CD4-positive, alpha-beta T cell treated with Interleukin-21 for 1 hour (primary cell): ENCODE results near the gene CNTNAP5.

Experiments used
- DNase-seq: peaks from one replicate; pipeline ENCODE4 v3.0.0-alpha.2; 2020

The CNTNAP5 gene

DNA sequence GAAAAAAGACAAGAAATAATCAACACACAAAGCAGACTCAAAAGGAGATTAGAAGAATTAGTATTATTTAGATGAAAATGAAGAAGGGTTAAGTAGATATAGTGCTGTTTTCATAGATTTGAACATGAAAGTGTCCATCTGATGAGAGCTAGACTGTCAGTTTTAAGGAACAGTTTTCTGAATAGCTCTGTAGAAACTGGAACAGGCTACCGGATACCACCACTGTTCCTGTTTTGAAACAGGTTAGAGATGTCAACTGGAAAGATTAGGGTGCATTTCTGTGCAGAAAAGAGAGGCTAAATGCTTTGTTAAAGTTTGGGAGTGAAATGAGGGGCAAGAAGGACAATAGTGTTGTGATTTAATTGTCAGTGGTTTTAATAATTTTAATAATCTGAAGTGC is 908.8 kb downstream of the CNTNAP5 start:
- no peak for DNase-seq

DNA sequence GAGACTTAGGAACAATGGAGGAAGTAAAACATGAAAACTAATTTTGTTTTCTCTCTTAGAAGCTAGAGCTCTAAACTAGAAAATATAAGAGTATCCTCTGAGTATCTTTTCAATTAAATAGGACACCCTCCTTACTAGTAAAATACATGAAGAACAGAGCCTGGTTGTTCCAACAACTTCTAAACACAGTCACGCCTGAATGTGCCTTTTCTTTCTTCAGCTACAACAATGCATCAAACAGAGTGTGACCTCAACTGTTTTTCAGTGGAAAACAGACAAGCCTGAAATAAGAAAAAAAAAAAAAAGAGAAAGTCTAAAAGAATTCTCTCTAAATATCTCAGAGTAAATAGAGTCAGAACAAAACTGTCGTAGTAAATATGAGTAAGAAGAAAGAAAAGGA is 928.8 kb downstream of the CNTNAP5 start:
- no peak for DNase-seq

DNA sequence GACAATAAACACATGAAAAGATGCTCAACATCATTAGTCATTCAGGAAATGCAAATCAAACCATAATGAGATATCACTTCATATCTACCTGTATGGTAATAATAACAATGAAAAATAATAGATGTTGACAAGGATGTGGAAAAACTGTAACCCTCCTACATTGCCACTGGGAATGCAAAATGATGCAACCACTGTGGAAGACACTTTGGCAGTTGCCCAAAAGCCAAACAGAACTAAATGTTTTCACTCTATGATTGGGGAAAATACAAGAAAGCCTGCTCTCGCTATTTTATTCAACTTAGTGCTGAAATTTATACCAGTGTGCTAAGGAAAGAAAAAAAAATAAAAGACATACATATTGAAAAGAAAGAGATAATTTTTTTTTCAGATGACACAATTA is 934.5 kb downstream of the CNTNAP5 start:
- DNase-seq = no peak

DNA sequence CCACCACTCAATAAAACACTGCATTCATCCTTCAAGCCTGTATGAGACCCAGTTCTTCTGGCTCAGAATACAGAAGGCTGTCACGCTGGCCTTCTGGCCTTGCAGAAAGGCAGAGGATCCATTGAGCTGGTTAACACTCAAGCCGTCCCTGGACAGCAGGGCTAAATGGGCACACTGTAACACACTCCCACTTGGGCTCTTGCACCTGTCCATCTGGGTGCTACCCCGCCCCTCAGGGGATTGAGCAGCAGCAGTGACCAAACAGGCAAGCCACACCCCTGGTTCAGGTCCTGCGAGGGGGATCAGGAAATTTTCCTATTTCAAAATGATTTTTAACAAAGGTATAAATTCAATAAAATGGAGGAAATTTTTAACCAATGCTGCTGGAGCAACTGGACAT is 936.0 kb downstream of the CNTNAP5 start:
- DNase-seq = no peak
